Embryonic facial prominence (tissue), 1 donor: ENCODE measurements around the gene IL1B.

Source experiments
- DNase-seq: peaks from one replicate; pipeline ENCODE4 v3.0.0-alpha.2; 2016; ENCODE audit errors: extremely low spot score

Gene IL1B

DNA sequence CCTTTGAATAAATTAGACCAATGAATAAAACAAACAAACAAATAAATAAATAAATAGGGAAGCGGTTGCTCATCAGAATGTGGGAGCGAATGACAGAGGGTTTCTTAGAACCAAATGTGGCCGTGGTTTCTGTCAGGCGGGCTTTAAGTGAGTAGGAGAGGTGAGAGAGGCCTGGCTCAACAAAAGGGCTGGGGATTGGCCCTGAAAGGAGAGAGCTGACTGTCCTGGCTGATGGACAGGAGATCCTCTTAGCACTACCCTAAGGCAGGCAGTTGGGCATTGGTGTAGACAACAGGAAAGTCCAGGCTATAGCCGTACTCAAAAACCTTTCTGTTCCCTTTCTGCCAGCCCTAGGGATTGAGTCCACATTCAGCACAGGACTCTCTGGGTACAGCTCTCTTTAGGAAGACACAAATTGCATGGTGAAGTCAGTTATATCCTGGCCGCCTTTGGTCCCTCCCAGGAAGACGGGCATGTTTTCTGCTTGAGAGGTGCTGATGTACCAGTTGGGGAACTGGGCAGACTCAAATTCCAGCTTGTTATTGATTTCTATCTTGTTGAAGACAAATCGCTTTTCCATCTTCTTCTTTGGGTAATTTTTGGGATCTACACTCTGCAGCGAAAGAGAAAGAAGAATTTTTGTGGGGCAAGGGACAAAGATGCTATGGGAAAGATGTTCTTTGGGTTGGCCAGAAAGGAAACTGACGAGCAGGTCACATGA is 6.5 kb downstream of the IL1B start:
- DNase-seq, result no peak

DNA sequence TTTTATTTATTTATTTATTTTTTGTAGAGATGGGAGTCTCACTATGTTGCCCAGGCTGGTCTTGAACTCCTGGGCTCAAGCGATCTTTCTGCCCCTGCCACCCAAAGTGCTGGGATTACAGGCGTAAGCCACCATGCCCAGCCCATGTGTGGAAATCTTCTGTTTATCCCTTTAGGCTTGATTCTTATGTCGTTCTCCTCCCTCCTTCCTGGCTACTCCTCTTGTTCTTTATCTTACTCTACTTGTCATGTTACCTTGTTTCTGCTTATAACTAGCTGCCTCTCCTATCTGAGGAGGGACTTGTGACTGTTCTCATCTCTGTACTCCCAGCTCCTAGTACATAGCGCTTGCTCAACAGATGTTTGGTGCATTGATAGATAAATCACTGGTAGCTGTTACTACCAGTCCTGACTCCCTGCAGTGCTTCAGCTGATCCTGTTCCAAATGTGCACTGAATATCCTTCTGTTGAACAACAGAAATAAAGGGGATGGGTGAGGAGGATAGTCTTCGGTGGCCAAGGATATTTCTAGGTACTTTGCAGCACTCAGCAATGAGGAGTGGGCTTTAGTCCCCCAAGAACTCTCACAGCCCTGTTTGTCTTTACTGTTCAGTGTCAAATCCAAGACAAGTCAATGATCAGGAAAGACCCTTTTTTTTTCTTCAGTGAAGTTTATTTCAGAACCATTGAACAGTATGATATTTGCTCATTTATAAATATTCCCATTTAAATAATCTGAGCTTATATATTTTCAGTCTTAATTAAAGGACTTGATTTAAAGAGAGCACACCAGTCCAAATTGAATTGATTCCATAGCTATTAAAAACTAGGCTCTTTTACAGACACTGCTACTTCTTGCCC is 7.2 kb downstream of the IL1B start:
- no peak for DNase-seq

DNA sequence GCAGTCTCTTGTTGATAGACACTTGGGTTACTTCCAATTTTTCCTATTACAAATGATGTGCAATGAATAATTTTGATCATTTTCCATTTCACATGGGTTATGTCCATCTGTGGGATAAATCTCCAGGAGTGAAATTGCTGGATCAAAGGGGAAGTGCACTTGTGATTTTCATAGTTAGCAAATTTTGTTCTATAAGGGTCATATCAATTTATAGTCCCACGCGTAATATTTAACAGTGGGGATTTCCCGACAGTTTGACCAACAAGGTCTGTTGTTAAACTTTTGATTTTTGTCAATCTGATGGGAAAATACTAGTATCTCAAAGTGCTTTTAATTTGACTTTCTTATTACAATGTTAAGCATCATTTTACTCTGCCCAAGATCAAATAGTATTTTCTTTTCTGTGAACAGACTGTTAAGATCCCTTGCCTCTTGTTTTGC is 8.3 kb downstream of the IL1B start:
- no peak for DNase-seq

DNA sequence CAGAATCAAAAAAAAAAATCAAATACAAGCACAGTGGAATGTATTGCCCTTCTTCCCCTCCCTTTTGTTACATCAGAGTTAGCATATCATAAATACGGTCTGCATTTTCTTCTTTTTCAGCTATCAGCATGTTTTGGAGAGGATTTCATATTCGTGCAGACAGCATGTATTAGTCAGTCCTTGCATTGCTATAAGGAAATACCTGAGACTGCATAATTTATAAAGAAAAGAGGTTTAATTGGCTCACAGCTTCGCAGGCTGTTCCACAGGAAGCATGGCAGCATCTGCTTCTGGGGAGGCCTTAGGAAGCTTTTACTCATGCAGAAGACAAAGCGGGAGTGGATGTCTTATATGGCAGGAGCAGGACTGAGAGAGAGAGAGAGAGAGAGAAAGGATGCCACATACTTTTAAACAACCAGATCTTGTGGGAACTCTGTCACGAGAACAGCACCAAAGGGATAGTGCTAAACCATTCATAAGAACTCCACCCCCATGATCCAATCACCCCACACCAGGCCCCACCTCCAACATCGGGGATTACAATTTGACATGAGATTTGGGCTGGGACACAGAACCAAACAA is 8.9 kb downstream of the IL1B start:
- DNase-seq, result no peak

DNA sequence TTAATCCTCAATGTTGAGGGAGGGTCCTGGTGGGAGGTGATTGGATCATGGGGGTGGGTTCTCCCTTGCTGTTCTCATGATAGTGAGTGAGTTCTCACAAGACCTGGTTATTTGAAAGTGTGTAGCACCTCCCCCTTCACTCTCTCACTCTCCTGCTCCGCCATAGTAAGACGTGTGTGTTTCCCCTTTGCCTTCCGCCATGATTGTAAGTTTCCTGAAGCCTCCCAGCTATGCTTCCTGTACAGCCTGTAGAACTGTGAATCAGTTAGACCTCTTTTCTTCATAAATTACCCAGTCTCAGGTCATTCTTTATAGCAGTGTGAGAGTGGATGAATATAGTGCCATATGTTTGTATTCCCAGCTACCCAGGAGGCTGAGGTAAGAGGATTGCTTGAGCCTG is 9.6 kb downstream of the IL1B start:
- DNase-seq, result no peak

DNA sequence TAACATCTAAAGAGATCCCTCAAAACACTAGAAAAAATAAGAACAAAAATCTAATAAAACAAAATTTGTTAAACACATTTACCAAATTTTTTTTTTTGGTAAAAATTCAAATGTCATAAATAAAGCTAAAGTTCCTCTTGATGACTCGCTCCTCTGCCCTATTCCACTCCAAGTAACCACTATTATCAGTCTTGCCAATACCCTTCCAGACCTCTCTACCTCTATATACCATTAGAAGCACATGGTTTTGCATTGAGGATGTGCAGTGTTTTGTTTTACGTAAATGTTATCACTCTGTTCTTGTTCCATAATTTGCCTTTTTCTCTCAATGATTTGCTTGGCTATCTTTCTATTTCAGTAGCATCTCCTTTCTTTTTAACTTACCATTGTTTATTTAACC is 10.9 kb downstream of the IL1B start:
- no peak for DNase-seq

DNA sequence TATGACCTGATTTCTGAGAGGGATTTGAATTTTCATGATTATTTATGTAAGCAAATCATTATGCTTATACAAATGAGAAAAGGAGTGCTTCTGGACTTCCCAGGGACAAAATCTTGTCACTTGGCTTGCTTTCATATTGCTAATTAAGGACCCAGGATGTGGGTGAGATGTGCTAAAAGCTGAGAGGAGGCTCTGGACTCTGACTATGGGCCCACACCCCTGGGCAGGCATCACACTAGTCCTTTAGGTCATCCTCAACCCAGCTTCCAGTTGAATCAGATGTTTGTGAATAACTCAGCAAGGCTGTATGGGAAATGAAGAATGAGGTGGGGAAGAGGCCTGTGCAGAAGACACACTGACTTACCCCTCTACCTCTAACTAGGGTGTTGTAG is 11.9 kb downstream of the IL1B start:
- DNase-seq, result no peak

DNA sequence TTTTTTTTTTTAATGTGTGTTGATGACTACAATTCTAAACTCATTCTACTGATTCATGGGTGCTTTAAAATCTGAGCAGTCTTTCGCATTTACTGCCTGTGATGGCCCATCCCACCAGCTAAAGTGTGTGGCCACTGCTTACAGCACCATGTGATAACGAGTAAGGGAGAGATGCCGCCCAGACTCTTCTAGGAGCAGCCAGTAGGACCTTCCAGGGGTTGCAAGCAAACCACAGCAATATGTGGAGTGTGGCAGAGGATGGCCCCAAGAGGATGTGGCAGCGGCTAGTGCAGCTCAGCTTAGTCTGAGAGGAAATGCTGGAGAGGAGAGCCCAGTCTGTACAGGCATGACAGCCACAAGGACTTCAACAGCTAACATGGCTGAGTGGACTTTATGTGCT is 14.9 kb downstream of the IL1B start:
- DNase-seq, result no peak

DNA sequence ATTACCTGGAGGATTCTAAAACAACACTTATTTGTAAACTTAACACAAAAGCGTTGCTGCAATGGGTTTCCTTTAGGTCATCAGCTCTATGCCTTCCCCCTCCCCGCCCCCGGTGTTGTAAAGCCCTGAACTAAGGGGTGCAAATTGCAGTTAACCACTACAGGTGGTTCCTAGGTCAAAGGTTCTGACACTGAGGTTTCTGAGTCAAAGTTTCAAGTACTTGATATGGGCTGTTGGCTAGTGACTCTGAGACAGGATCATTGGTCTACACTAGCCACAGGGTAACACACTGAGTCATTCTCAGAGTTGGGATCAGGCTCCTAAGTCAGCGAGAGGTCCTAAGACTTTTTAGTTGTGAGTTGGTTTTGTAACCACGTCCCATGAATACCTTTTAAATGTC is 15.4 kb downstream of the IL1B start:
- no peak for DNase-seq

DNA sequence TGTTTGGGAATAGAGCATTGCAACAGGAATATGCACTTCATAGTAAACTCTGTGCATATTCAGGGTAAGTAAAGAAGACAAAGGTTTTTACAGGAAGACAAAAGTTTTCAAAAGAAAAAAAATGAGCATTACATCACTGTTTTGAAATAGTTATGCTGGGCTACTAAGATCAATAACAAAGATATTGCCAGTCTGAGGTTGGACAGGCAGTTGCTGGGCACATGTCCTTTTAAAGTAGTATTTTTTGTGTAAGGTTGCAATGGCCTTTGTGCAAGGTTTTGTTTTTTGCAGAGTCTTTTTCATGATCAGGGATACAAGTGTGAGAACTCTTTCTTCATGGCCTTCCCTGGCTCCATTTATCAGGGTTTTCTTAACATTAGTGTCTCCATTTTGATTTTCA is 16.2 kb downstream of the IL1B start:
- DNase-seq, result no peak

DNA sequence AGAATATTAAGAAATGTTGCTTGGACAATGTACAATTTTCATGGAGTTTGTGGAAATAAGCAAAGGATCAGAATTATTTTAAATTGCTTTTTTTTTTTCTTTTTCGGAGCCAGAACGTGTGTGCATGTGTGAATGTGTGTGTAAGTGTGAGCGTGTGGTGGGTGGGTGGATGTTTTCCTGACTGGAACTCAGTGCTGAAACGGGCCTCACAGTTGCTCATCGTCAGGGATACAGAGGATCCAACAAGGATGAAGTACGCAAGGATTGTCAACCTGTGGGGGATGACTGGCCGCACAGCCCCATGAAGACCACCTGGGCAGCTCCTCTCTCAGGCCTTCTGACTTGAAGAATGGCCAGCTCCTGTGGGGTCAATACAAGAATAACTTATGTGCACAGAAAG is 17.5 kb downstream of the IL1B start:
- DNase-seq, result no peak

DNA sequence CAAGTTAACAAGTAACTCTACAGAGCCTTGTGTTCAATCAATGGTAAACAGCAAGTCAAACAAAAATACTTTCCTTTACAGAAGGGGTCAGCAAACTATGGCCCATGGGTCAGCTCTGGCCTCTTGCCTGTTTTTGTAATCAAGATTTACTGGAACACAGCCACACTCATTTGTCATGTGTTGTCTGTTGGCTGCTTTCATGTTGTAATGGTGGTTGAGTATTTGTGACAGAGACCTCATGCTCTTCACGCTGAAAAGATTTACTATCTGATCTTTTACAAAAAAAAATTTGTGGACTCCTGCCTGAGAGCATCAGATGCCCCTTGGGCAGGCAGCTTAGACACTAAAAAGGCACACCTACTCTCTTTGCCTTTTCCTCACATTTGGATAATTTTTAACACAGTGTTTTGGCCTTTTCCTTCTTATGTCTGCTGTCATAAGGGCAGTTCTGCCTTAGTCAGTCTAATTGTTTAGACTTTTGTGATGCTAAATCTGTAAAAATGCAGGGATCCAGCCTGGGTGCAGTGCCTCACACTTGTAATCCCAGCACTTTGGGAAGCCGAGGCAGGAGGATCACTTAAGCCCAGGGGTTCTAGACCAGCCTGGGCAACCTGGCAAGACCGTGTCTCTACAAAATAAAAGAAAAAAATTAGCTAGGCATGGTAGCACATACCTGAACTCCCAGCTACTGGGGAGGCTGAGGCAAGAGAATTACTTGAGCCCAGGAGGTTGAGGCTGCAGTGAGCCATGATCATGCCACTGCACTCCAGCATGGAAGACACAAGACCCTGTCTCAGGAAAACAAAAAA is 18.3 kb downstream of the IL1B start:
- DNase-seq, result no peak

DNA sequence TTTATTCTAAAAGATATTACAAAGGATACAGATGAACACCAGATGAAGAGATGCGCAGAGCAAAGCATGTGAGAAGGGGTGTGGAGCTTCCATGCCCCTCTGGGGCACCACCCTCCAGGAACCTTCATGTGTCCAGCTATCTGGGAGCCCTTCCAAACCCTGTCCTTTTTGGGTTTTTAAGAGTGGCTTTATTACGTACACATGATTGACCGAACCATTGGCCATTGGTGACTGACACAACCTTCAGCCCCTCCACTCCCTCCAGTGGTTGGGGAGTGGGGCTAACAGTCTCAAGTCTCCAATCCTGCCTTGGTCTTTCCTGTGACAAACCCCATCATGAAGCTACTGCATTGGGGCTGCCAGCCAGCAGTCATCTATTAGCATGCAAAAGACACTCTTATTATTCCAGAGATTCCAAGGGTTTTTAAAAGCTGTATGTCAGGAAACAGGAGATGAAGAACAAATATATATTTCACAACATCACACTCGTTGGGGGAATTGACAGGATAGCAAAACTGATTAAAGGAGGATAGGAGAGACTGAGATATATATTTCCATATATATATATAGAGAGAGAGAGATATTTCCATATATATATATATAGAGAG is 19.4 kb downstream of the IL1B start:
- DNase-seq, result no peak

DNA sequence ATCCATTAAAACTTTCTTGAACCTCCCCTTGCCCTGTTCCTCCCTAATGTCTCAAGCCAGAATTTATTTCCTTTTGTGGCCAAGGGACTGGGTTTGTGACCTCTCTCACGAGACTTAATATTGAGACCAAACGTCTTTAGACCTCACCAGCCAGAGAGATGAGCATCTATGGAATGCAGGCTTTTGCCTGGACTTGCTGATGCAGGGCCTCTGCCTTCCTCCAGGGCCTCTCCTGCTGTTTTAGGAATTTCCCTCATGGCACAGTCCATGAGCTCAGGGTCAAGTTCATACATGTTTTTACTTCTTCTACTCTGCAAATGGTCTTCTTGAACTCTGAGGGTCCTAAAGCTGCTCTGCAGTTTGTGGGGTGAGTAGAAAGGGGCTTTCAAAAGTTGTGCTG is 22.3 kb downstream of the IL1B start:
- no peak for DNase-seq

DNA sequence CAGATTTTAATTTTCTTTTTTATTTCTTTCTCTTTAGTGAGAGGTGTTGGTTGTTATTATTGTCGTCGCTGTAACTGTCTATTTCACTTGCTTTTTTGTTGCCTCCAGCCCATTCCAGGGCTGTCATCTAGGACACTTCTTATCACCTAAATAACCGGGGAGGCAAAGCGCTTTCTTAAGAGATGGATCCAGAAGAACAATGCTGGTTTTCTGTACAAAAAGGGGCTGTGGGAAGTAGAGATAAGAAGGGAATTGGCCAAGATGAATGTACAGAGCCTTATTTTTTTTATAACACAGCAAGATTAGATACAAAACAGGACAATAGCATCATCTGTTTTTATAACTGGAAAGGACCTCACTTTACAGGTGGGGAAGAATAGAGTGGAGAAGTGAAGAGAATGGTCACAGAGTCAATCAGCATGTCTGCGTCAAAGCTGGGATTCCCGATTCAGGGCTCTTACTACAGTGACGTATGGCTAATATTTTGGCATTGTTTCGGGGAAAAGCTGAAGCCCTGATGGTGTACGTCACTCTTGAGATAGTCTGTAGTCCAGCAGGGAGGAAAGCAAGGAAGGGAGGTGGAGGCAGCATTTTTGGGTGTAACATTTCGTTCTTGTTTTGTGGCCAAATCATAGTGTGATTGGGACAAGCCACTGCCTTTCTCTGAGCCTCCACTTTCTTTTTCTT is 23.2 kb downstream of the IL1B start:
- DNase-seq, result no peak

DNA sequence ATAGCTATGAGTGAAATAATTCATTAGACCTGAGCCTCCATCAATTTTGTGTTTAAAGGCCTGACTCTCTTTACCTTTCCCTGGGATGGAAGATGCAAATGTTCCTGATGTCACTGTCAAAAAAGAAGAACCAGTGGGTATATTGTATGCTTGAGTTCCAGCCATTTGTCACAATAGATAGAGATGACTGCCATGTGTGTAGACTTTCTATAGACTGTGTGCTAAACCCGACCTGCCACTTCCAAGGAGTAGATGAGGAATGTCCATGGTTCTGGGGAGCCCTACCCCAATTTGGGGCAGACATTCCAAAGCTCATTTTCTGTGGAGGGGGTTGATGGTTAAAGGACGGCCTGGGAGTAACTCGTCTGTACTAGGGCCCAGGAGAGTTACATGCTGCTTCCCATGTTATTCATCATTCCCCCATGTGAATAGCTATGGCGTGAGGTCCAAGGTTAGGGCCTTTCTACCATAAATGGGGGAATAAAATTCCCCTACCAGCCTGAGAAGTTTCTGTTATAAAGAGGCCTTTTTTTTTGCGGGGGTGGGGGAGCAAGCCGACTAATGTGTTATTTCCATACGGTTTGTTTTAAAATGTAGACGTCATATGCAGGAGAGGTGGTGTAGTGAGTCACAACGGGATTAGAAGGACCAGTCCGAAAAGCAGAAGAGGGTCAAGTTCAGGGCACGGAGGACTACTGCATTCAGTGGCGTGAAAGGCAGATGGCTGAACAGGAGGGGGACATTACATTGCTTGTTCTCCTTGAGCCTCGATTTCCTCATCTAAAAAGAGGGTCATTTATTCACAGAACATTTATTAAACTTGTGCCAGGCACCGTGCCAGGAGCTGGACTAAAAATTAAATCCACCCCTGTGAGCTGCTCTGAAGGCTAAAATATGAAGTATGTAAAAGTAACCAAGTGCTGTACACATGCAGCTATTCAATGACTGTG is 24.0 kb downstream of the IL1B start:
- DNase-seq, result no peak

DNA sequence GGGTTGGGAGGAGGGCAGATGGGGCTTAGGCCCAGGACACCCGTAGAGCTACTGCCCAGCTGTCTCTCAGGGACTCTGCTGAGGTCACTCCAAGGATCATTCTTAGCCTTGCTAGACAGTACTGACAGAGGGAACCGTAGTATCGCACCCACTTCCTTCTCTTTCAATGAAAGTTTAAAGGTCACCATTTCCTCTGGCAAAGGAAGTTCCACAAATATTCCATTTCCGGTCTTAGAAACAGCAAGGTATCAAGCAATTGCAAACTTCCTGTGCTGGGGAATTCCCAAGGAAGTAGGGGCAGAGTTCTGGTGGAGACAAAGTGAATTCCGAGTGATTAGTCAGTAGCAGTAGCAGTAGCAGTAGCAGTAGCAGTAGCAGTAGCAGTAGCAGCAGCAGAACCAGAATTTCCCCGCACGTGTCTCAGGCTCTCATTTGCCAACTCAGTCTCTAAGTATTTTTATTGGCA is 24.7 kb downstream of the IL1B start:
- no peak for DNase-seq

DNA sequence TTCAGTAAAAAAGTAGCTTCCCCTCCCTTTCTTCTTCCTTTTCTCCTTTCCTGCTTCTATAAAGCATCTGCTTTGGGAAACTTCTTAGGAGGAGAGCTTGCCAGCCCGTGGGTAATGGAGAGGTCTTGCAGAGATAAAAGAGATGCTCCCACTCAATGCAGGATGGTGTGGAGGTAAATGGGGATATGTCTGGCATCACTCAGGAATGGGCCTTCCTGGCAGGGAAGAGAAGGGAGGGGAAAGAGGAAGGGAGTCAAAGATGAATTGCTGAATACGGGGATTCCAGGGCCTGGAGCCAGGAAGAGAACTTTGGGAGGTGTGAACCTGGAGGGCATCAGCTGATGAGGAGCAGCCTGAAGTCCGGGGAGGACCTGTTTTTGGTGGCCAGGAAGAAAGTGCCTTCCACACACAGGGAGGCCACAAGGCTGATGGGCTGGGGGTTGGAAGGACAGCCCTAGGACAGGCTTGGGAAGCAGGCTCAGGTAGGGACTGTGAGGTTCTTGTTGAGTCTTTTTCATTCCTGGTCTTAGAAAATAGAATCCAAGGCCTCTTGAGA is 25.2 kb downstream of the IL1B start:
- no peak for DNase-seq

DNA sequence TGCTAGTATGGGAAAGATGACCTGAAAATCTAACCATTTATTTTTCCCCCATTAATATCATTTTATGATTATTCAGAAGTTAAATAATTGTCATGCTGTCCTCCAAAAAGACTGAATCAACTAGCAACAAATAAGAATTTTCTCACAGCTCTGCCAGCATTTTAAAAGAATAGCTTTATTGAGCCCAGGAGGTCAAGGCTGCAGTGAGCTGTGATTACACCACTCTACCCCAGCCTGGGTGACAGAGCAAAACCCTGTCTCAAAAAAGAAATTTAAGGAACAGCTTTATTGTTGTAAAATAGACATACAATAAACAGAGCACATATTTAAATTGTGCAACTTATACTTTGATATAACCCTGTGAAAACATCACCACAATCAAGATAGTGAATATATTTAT is 27.5 kb downstream of the IL1B start:
- DNase-seq, result no peak
